Mesothelial cell of epicardium (in vitro differentiated cells): ENCODE results near the gene HTRA1. TPM values are rescaled to one million over a fixed set of nuclear protein-coding genes. Genes with fewer than 3 reads are reported as not detected.

Experiments
- DNase-seq, 2 experiments: peaks; one replicate each; pipeline ENCODE4 v3.0.0; 2021; ENCODE audit warnings: low spot score in 2 of 2; ENCODE audit not compliant: unreplicated experiment in 2 of 2
- H3K27ac Mint-ChIP-seq: 2 replicates; pipeline ENCODE4 v1.8.0; 2021; ENCODE audit warnings: mixed read lengths
- H3K27me3 Mint-ChIP-seq: 2 replicates; pipeline ENCODE4 v1.8.0; 2021; ENCODE audit warnings: low read depth, mixed read lengths
- H3K36me3 Mint-ChIP-seq: 2 replicates; pipeline ENCODE4 v1.8.0; 2021; ENCODE audit warnings: mixed read lengths
- H3K4me1 Mint-ChIP-seq: 2 replicates; pipeline ENCODE4 v1.8.0; 2021; ENCODE audit warnings: mixed read lengths
- H3K4me3 Mint-ChIP-seq: 2 replicates; pipeline ENCODE4 v1.8.0; 2021; ENCODE audit warnings: mild to moderate bottlenecking, moderate library complexity, mixed read lengths
- H3K9me3 Mint-ChIP-seq: 2 replicates; pipeline ENCODE4 v1.8.0; 2021; ENCODE audit warnings: mixed read lengths
- total RNA-seq: library from RNA; stranded (reverse); gene quantifications from 3 replicates; pipeline ENCODE4 v1.2.1, GENCODE V29; 2021
- TF ChIP-seq, protein P1 (sequence below): fragments of 200-600 bp; sonication (generic); IDR thresholded peaks from one replicate; pipeline ENCODE4 v1.5.0; 2021; ENCODE audit warnings: antibody characterized with exemption; ENCODE audit not compliant: unreplicated experiment

The HTRA1 gene
- total RNA-seq: 12.2 to 13.1 TPM (median 12.5 TPM) in 3 replicates

DNA sequence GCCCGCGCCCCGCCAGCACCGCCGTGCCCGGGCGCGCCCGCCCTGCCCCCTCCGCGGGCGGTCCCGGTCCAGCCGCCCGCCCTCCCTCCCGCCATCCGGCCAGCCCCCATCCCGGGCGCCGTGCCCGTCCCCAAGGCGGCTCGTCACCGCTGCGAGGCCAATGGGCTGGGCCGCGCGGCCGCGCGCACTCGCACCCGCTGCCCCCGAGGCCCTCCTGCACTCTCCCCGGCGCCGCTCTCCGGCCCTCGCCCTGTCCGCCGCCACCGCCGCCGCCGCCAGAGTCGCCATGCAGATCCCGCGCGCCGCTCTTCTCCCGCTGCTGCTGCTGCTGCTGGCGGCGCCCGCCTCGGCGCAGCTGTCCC, at the start of gene HTRA1:
TSS of gene HTRA1 (plus strand) at position 187 of the 362 bp plus-strand sequence. CDS start at position 287, 100 bp downstream.
- Mint-ChIP-seq H3K36me3 (no peaks in the 10 kb centered on the region), H3K27me3 (peaks cover 74% of the 10 kb centered on the region), H3K4me1 (peaks cover 12% of the 10 kb centered on the region), H3K9me3 (no peaks in the 10 kb centered on the region), H3K27ac (no peak within 1 kb of the TSS), H3K4me3 (peak within 1 kb of the TSS; percentile 74)
- TF ChIP-seq, protein P1, sequence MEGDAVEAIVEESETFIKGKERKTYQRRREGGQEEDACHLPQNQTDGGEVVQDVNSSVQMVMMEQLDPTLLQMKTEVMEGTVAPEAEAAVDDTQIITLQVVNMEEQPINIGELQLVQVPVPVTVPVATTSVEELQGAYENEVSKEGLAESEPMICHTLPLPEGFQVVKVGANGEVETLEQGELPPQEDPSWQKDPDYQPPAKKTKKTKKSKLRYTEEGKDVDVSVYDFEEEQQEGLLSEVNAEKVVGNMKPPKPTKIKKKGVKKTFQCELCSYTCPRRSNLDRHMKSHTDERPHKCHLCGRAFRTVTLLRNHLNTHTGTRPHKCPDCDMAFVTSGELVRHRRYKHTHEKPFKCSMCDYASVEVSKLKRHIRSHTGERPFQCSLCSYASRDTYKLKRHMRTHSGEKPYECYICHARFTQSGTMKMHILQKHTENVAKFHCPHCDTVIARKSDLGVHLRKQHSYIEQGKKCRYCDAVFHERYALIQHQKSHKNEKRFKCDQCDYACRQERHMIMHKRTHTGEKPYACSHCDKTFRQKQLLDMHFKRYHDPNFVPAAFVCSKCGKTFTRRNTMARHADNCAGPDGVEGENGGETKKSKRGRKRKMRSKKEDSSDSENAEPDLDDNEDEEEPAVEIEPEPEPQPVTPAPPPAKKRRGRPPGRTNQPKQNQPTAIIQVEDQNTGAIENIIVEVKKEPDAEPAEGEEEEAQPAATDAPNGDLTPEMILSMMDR: no peak
- peak in 1 of 2 experiments; percentile 58 for DNase-seq

DNA sequence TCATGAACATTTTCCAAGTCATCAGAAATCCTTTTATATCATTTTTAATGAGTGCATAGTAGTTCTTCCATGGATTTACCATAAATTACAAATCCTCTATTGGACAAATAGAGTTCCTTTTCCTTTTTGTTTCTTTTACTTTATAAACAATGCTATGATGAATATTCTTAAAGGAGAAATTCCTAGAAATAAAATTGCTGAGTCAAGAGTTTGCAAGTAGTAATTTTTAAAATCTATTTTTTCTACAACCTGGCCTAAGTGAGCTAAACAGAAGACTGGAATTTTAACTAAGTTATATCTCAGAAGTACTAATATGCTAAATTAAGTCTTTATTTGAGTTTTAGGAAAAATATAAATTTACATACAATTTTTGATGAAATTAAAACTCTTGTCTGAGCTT, 48.0 kb upstream of the HTRA1 start:
- H3K9me3 Mint-ChIP-seq: no peaks in the 10 kb centered on the region
- peaks cover 21% of the 10 kb centered on the region for H3K36me3 Mint-ChIP-seq

DNA sequence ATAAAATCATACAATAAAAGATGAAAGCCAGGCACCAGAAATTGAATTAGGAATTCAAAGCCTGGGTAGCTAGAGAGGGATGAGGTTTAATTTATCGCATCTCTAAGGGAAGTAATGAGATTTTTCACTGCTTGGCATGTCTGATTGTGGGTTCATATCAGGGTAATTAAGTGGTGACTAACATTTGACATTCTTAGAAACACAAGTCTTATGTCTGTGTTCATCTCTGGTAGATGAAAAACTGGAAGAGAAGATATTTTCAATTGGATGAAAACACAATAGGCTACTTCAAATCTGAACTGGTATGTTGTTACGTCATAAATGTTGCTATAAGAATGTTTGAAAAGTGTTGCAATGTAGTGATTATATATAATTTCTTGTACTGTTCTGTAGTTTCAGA, 43.7 kb upstream of the HTRA1 start:
- H3K4me1 Mint-ChIP-seq: peaks cover 2% of the 10 kb centered on the region

More for the DNA sequence above, 48.0 kb upstream of the HTRA1 start:
- Mint-ChIP-seq H3K4me3 (no peak overlapping the region), H3K27me3 (no peaks in the 10 kb centered on the region), H3K27ac (no peak overlapping the region), H3K4me1 (no peaks in the 10 kb centered on the region)
- TF ChIP-seq, protein P1: no peak
- DNase-seq: no peak

DNA sequence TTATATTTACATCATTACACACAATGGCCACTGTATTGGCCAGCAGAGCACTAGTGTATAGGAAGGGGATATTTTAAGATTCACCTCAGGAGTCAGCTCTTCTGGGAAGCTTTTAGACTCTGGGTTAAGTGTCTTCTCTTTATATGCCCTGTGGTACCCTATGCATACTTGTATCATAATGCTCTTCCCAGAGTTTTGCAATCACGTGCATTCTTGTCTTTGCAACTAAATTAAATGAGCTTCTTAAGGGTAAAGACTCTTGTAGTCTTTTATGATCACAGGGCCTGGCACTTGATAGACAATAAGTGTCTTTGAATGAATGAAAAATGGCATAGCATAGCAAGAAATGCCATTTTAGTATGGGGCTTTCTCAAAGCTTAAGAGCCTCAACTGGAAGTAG, 42.3 kb upstream of the HTRA1 start:
- Mint-ChIP-seq H3K27me3 (no peaks in the 10 kb centered on the region), H3K4me3 (no peak overlapping the region), H3K4me1 (peaks cover 2% of the 10 kb centered on the region), H3K27ac (no peak overlapping the region), H3K36me3 (peaks cover 27% of the 10 kb centered on the region), H3K9me3 (no peaks in the 10 kb centered on the region)
- TF ChIP-seq, protein P1: no peak
- no peak for DNase-seq

More for the DNA sequence above, 43.7 kb upstream of the HTRA1 start:
- no peak overlapping the region for H3K4me3 Mint-ChIP-seq
- no peak for DNase-seq
- no peak overlapping the region for H3K27ac Mint-ChIP-seq
- peaks cover 28% of the 10 kb centered on the region for H3K36me3 Mint-ChIP-seq
- no peaks in the 10 kb centered on the region for H3K9me3 Mint-ChIP-seq
- TF ChIP-seq, protein P1: no peak
- H3K27me3 Mint-ChIP-seq: no peaks in the 10 kb centered on the region

DNA sequence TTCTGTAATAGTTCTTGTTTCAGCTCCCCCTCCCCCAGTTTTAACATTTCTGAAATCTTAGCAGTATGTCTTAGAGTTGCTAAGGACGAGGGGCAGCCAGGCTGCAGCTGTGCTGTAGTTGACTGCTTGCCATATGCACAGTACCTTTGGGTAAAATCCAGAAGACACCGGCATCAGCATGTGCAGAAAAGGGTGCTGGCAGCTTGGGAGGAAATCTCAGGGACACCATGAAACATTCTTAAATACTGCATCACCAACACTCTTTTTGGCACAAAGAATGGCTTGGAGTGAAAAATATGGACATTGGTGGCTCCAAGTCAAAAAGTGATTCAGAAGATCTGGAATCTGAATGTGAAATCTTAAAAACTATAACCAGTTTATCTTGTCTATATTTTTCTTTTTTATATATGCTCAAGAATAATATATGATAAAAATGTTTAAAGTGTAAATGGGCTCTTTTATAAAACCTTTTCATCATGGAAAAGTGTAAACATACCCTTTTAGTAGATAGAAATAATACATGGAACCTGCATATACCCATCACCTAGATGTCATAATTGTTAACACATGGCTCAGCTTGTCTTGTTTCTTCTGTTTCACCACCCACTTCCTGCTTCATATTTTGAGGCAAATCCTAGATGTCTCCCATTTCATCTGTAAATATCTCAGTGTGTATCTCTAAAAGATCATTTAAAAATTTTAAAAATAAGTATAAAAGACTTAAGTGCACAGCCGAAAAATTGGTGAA, 41.3 kb upstream of the HTRA1 start:
- TF ChIP-seq, protein P1: no peak
- Mint-ChIP-seq H3K9me3 (no peaks in the 10 kb centered on the region), H3K27me3 (no peaks in the 10 kb centered on the region), H3K27ac (no peak overlapping the region), H3K4me3 (no peak overlapping the region), H3K36me3 (peaks cover 23% of the 10 kb centered on the region), H3K4me1 (peaks cover 2% of the 10 kb centered on the region)
- no peak for DNase-seq
